Fibroblast of skin of abdomen (primary cell): ENCODE data around the gene TXNDC11.
A peak's percentile ranks its signal among the peaks of the same experiment; 100 is the strongest.

ENCODE experiments used
- DNase-seq: peaks from one replicate; pipeline ENCODE4 v3.0.0-alpha.2; 2013

The TXNDC11 gene

GRCh38 chr16:11721781-11722467, 20.7 kb downstream of the TXNDC11 start:
- no peak for DNase-seq

DNA sequence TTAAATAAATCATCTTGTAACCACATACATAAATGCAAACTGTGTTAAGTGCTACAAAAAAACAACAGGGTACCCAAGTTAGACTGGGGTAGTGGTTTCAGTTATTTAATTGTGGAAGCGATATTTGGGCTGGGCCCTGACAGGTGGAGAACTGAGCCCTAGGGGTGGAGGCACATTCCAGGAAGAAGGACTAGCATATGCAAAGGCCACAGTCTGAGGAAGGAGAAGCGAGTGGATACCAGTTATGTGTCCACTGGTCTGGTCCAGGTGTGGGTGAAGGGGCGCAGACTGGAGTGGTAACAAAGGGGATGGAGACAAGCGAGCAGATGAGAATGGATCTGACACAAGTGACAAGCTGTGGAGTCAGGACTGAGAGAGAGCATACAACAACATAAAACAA, 22.9 kb downstream of the TXNDC11 start:
- DNase-seq = no peak

- no peak for DNase-seq
These were observed 23.5 kb downstream of the TXNDC11 start for GRCh38 chr16:11719171-11719570.

- no peak for DNase-seq
These were observed 24.8 kb downstream of the TXNDC11 start for GRCh38 chr16:11717811-11718210.

- DNase-seq = no peak
These were observed 26.3 kb downstream of the TXNDC11 start for GRCh38 chr16:11716336-11716735.

DNA sequence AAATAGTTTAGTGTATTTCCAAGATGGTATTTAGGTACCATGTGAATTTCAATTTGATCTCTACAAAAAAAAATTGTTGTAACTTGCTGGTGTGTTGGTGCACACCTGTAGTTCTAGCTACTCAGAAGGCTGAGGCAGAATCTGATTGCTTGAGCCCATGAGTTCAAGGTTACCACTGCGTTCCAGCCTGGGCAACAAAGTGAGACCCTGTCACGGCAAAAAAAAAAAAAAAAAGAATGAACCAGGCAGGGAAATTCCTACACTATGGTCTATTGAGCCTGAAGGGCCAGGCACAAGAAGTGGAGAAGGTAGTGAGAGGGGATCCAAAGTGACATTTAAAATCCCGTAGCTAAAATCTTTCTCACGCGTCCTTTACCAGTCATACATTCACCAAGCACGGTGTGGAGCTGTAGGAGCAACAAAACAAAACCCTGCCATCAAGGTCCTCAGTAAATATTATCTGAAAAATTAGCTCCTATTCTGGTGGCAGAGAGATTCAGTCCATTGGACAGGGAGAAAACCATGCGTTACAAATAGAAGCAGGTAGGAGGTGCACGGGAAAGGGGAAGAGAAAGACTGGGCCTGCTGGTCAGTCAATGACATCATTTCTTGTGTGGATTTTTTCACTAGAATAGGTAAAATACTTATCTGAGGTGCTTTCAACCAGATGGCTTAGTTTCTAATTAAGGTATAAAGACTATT, 27.3 kb downstream of the TXNDC11 start:
- DNase-seq = no peak

- DNase-seq = no peak
These were observed 30.5 kb downstream of the TXNDC11 start for GRCh38 chr16:11712122-11712521.

DNA sequence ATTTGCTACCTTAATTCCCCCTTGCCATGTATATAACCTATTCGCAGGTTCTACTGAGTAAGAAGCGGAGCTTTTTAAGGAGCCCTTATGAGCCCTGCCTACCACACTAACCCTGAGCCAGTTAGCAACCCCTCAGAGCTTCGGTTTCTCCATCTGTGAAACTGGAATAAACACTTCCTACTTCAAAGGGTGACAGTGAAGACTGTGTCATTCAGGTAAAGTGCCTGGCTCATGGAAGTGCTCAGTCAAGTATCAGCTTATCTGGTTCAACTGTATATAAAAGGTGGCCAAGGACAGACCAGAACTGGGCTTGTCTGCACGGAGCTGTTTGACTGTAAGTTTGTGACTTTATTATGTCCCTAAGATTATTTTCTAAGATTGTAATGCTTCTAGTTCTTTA, 31.0 kb downstream of the TXNDC11 start:
- DNase-seq = no peak

- DNase-seq = peak; percentile 37
These were observed 34.2 kb downstream of the TXNDC11 start for GRCh38 chr16:11708421-11708820.

DNA sequence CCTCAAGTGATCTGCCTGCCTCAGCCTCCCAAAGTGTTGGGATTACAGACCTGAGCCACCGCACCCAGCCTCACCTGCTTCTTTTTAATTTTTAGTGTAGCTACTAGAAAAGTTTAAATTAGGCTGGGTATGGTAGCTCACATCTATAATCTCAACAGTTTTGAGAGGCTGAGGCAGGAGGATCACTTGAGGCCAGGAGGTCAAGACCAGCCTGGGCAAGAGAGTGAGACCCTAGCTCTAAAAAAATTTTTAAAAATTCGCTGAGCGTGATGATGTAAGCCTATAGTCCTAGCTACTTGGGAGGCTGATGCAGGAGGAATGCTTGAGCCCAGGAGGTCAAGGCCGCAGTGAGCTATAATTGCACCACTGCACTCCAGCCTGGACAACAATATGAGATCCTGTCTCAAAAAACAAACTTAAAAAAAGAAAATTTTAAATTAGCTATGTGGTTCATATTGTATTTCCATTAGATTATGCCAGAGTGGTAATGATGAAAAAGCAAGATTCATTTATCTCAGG, 34.9 kb downstream of the TXNDC11 start:
- no peak for DNase-seq

GRCh38 chr16:11706180-11706742, 36.4 kb downstream of the TXNDC11 start:
- no peak for DNase-seq

GRCh38 chr16:11705311-11706025, 37.2 kb downstream of the TXNDC11 start:
- no peak for DNase-seq

GRCh38 chr16:11700264-11701029, 42.2 kb downstream of the TXNDC11 start:
- DNase-seq = no peak

- no peak for DNase-seq
These were observed 43.3 kb downstream of the TXNDC11 start for GRCh38 chr16:11699234-11699894.

GRCh38 chr16:11698271-11698689, 44.4 kb downstream of the TXNDC11 start:
- DNase-seq = no peak

DNA sequence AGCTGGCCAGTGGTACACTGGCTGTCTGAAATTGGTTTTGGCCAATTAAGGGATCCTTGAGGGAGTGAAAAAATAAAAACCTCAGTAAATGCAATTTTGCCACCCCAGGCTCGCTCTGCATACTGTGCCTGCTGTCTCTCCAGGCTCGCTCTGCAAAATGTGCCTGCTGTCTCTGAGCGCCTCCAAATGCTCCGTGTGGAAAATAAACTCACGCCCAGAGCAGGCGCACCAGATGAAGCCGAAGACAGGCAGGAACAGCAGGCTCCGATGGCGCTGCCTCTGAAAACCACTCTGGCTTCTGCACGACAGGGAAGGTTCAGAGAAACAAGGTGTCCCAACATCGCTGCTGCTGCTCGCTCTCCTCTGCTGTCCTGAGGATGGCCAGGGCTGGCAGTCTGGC, 45.3 kb downstream of the TXNDC11 start:
- no peak for DNase-seq

DNA sequence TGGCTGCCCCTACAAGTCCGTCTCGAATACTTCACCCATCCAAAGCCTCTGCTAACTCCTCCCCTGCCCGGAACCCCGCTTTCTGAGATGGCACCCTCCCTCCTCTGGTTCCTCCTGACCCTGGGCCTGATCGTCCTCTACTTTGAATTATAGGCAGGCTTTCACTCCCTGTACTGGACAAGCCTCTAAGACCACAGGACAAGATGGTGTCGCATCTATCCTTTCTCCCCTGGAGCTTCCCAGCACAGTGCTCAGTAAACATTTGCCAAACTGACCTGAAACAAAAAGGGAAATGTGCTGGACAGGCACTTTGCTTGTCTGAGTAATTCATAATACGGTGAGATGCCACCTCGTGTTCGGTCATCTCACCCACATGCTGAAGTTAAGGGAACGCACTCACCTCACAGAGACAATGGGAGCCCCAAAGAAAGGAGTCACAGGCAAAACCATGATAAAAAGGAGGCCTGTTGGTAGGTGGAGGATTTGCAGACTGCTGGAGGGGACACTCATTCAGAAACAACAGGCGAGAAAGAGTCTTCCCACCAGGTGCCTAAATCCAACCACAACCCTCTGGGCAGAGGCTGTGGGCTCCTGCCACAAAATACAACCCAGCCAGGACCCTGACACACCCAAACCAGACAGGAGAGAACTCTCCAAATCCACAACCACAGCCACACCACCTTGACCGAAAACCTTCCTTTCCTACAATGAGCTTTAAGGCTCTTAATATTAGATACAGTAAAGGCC, 46.2 kb downstream of the TXNDC11 start:
- DNase-seq = no peak

DNA sequence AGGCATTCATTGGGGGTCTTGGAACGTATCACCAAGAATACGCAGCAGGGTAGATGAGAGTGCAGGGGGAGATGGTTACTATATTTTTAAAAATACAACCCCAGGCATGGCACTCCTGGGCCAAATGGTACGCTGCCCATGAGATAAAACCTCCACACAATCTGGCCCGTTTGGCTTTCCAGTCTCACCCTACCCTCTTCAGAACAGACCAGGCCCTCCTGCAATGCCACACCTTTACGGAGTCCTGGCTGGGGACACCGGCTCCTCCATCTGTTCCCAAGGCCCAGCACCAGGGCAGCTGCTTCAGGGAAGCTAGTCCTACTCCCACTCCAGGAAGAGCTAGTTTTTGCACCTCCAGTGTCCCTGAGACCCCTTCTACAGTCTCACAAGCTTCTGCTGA, 50.0 kb downstream of the TXNDC11 start:
- no peak for DNase-seq

DNA sequence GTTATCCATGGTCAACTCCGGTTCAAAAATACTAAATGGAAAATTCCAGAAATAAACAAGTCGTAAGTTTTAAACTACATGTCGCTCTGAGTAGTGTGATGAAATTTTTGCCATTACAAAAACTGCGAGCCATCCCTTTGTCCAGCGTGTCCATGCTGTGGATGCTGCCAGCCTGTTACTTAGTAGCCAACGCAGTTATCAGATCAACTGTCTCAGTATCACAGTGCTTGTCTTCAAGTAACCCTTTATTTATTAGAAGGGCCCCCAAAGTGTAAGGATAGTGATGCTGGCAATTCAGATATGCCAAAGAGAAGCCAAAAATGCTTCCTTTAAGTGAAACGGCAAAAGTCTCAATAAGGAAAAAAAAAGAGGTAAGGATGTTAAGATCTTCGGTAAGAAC, 50.5 kb downstream of the TXNDC11 start:
- DNase-seq = no peak

DNA sequence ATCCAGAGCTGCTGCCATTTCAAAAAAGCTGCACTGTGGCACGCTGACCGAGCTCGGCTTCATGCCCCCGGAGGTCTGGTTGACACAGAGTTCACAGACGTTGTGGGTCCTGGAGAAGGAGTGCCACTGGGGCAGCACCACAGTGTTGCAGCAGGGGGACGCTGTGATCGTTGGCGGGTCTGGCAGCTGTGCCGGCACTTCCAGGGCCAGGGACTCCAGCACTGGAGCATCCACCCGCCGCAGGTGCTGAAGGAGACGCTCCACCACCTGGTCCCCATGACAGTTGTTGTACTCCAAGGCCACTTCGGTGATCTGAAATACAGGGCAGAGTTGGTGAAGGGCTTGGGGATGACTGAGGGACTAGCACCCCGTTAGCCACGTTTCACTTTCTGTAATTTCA, 50.9 kb downstream of the TXNDC11 start:
- no peak for DNase-seq

DNA sequence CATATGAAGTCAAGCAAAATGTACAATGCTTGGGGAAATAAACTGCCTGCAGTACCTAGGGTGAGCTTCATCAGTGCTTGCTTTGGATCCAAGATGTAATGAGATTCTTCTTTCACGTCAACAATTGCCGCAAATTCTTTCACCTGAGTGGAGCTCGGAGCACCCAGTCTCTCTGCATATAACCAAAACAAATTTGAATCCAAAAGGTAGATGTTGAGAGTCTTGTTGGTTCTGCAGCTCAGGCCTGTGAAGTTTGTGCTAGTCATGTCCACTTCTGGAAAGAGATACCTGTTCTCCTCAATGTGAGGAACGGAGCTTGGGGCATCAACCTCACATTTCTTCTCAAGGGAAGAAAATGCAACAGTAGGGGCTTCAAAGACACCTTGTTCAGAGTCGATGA, 51.4 kb downstream of the TXNDC11 start:
- no peak for DNase-seq
